ENCODE results near the gene TMEM240. TPM values are rescaled to one million over a fixed set of nuclear protein-coding genes. Genes with fewer than 3 reads are reported as not detected.

TMEM240 gene
- total and polyA plus RNA-seq, 2 of the 8 experiments (the other 6 are each of a cell fraction or from before 2014, with no cell fraction given): 3.6 to 5.7 TPM

DNA sequence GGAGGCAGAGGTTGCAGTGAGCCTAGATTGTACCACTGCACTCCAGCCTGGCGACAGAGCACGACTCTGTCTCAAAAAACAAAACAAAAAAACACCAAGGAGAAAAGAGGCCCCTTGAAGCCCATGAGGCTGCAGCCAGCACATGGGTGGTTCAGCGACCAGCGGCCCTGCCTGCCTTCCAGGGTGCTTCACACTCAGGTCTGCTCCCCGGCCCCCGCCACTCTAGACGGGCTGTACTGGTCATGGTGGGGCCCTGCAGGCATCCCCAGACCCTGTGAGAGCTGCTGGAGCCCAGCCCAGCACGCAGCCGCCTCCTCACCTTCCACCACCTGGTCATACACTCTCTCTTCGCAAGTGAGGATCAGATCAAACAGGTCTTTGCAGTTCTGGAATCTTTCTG lies 4.1 kb upstream of the TMEM240 start:
- FAIRE-seq (no peak), DNase-seq (ENCODE audit: low read depth in 1 of 2, low spot score in 2 of 2) (no peak)
- Histone ChIP-seq H3K4me1 (replicated peaks in 1 of 4; ENCODE audit: control insufficient read depth in 3 of 4, insufficient read depth in 4 of 4, low read length in 3 of 4) (peaks cover 0 to 5% (median 0%) of the 10 kb centered on the region in 4 experiments; a peak in 2 of 7 replicates), H3K56ac (replicated peaks; ENCODE audit: insufficient read length, low read depth, low read length) (no peak overlapping the region), H3K79me1 (ENCODE audit: low read depth, low read length) (peaks cover 4% of the 10 kb centered on the region; the same call in 1 of the 2 replicates), H2AK5ac (ENCODE audit: low read depth, low read length) (no peak overlapping the region), H2BK120ac (replicated peaks; ENCODE audit: low read depth, low read length) (no peak overlapping the region), H2BK5ac (ENCODE audit: low read depth, low read length) (no peak overlapping the region), H4K8ac (ENCODE audit: extremely low read depth, insufficient read depth, low read length) (peak overlapping the region; percentile 85; the same call in 1 of the 2 replicates), H4K91ac (replicated peaks; ENCODE audit: insufficient read length, low read length) (no peak overlapping the region), H3K14ac (ENCODE audit: insufficient read length) (no peak overlapping the region), H3K23ac (ENCODE audit: insufficient read length) (no peak overlapping the region), H3K4me3 (ENCODE audit: extremely low read depth in 1 of 4, insufficient read depth in 2 of 4, low read depth in 3 of 4, low read length in 4 of 4) (no peak overlapping the region), H3K4me2 (ENCODE audit: insufficient read depth in 1 of 2, low read depth in 2 of 2, low read length in 2 of 2) (no peak overlapping the region), H2AFZ (ENCODE audit: low read length) (no peak overlapping the region), H2BK20ac (ENCODE audit: low read length) (no peak overlapping the region), H4K5ac (ENCODE audit: insufficient read length, low read depth, low read length) (no peak overlapping the region), H3K27me3 (replicated peaks in 1 of 4; ENCODE audit: control insufficient read depth in 3 of 4, extremely low read depth in 1 of 4, insufficient read depth in 3 of 4, low read length in 3 of 4) (no peaks in the 10 kb centered on the region), H3K23me2 (ENCODE audit: low read depth, low read length) (peaks cover 6% of the 10 kb centered on the region; the same call in 1 of the 2 replicates), H2BK12ac (ENCODE audit: low read depth, low read length) (no peak overlapping the region), H3K4ac (replicated peaks; ENCODE audit: insufficient read length, low read depth, low read length) (no peak overlapping the region), H2BK15ac (ENCODE audit: low read length) (no peak overlapping the region), H3K18ac (ENCODE audit: extremely low read depth, low read length) (no peak overlapping the region), H3K9me3 (ENCODE audit: insufficient read depth in 2 of 2, low read depth in 1 of 2, low read length in 1 of 2) (no peaks in the 10 kb centered on the region), H3K79me2 (ENCODE audit: control insufficient read depth in 1 of 2, insufficient read depth in 2 of 2, low read length in 2 of 2) (no peaks in the 10 kb centered on the region), H3K36me3 (ENCODE audit: control insufficient read depth in 2 of 4, insufficient read depth in 4 of 4, low read length in 3 of 4) (peaks cover 2 to 16% (median 11%) of the 10 kb centered on the region in 4 experiments; a peak in 4 of 8 replicates), H4K20me1 (replicated peaks in 1 of 2; ENCODE audit: control insufficient read depth in 1 of 2, insufficient read depth in 2 of 2, low read length in 2 of 2) (peaks cover 7 to 18% of the 10 kb centered on the region in 2 experiments), H3K27ac (ENCODE audit: low read depth, low read length) (no peak overlapping the region), H3K9ac (replicated peaks in 1 of 4; ENCODE audit: extremely low read depth in 1 of 4, low read depth in 3 of 4, low read length in 3 of 4) (no peak overlapping the region)
- 89% methylated on average over 10 of the region's 10 CpGs; no CpG with 5 or more reads in 1 of the 2 experiments for WGBS, 2 experiments (ENCODE audit: extremely low coverage in 1 of 2, insufficient coverage in 1 of 2, insufficient read length in 1 of 2, insufficient replicate concordance in 2 of 2, low coverage in 1 of 2, low lambda C conversion rate in 2 of 2, missing lambda C conversion rate in 1 of 2)
- ChIA-PET CTCF (ENCODE audit: partially characterized antibody) (no interaction called here), POLR2A (ENCODE audit: partially characterized antibody) (interaction anchor here (23.0 kb wide), 1 partner anchor 19 kb away, joined by 367 read pairs; no protein-coding TSS in a partner anchor)
- TF ChIP-seq POLR2A (IDR thresholded peaks at IDR 0.05; ENCODE audit: control extremely low read depth in 1 of 2, low read depth in 2 of 2, low read length in 2 of 2) (no peak), SAP30 (IDR thresholded peaks at IDR 0.05; ENCODE audit: insufficient read depth, insufficient replicate concordance, low read length) (no peak), BCL11A (IDR thresholded peaks at IDR 0.05; ENCODE audit: low read depth in 2 of 2, low read length in 2 of 2) (no peak), EZH2 (IDR thresholded peaks at IDR 0.05; ENCODE audit: low read depth, low read length, severe bottlenecking) (no peak), HDAC6 (IDR thresholded peaks at IDR 0.05; ENCODE audit: low read depth, low read length) (no peak), YY1 (IDR thresholded peaks at IDR 0.05; ENCODE audit: low read depth, low read length) (no peak), CHD1 (IDR thresholded peaks at IDR 0.05; ENCODE audit: low read depth, low read length) (no peak), TBP (IDR thresholded peaks at IDR 0.05; ENCODE audit: low read depth, low read length) (no peak), EP300 (IDR thresholded peaks at IDR 0.05; ENCODE audit: borderline replicate concordance in 1 of 2, low read depth in 2 of 2, low read length in 2 of 2) (no peak), CBX5 (IDR thresholded peaks at IDR 0.05; ENCODE audit: low read depth, low read length) (no peak)
- TF ChIP-seq, protein P1, sequence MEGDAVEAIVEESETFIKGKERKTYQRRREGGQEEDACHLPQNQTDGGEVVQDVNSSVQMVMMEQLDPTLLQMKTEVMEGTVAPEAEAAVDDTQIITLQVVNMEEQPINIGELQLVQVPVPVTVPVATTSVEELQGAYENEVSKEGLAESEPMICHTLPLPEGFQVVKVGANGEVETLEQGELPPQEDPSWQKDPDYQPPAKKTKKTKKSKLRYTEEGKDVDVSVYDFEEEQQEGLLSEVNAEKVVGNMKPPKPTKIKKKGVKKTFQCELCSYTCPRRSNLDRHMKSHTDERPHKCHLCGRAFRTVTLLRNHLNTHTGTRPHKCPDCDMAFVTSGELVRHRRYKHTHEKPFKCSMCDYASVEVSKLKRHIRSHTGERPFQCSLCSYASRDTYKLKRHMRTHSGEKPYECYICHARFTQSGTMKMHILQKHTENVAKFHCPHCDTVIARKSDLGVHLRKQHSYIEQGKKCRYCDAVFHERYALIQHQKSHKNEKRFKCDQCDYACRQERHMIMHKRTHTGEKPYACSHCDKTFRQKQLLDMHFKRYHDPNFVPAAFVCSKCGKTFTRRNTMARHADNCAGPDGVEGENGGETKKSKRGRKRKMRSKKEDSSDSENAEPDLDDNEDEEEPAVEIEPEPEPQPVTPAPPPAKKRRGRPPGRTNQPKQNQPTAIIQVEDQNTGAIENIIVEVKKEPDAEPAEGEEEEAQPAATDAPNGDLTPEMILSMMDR (IDR thresholded peaks at IDR 0.05; ENCODE audit: control extremely low read depth in 1 of 3, insufficient read depth in 1 of 3, low read depth in 1 of 3, low read length in 3 of 3): no peak
